AG09319 (cell line): ENCODE measurements around the gene TANC2.

Experiments used
- DNase-seq: peaks from one replicate; pipeline ENCODE4 v3.0.0-alpha.2; 2010; ENCODE audit warnings: low read depth; ENCODE audit errors: extremely low read depth
- TF ChIP-seq, protein P1 (sequence below): IDR thresholded peaks from 2 replicates; pipeline ENCODE4 v1.5.1; 2011; ENCODE audit warnings: low read depth, mild to moderate bottlenecking, inconsistent platforms, low read length, moderate library complexity

TANC2 gene

DNA sequence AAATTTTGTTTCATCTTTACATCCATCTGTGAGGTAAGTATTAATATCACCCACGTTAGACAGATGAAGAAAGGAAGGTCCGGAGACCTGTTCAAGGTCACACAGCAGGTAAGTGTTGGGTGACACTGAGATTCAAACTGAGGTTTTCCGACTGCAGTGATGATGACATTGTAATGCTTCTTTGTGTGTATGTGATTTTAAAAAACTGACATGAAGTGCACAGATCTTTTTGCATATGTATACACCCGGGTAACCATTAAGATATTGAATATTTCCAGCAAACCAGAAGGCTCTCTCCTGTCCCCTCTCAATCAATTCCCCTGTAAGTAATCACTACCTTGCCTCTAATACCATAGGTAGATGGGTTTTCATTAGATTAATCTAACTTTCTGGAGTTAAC, 1.5 kb upstream of the TANC2 start:
- no peak for DNase-seq
- TF ChIP-seq, protein P1, sequence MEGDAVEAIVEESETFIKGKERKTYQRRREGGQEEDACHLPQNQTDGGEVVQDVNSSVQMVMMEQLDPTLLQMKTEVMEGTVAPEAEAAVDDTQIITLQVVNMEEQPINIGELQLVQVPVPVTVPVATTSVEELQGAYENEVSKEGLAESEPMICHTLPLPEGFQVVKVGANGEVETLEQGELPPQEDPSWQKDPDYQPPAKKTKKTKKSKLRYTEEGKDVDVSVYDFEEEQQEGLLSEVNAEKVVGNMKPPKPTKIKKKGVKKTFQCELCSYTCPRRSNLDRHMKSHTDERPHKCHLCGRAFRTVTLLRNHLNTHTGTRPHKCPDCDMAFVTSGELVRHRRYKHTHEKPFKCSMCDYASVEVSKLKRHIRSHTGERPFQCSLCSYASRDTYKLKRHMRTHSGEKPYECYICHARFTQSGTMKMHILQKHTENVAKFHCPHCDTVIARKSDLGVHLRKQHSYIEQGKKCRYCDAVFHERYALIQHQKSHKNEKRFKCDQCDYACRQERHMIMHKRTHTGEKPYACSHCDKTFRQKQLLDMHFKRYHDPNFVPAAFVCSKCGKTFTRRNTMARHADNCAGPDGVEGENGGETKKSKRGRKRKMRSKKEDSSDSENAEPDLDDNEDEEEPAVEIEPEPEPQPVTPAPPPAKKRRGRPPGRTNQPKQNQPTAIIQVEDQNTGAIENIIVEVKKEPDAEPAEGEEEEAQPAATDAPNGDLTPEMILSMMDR: no peak

DNA sequence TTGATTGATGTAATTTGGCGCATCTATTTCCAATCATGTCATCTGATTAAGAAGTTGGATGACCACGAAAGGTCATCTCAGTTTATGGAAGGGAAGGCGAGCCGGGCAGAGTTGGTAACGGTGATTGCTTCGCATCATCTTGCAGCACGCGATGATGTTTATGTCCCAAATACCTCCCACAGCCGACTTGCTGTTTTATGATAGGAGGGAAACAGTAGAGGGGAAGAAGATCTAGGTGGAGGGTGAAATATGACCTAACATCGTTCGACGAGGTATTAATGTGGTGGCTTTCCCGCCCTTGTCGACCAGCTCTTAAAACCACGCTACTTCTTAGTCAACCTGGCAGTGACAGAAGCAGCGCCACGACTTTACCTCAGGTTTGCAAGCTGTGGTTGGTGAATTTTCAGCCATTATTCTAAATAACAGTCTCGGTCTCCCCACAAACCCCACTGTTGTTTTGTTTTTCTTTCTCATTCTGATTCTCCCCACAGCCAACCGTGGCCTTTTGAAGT, 805 bp upstream of the TANC2 start:
- TF ChIP-seq, protein P1: no peak
- DNase-seq: no peak

DNA sequence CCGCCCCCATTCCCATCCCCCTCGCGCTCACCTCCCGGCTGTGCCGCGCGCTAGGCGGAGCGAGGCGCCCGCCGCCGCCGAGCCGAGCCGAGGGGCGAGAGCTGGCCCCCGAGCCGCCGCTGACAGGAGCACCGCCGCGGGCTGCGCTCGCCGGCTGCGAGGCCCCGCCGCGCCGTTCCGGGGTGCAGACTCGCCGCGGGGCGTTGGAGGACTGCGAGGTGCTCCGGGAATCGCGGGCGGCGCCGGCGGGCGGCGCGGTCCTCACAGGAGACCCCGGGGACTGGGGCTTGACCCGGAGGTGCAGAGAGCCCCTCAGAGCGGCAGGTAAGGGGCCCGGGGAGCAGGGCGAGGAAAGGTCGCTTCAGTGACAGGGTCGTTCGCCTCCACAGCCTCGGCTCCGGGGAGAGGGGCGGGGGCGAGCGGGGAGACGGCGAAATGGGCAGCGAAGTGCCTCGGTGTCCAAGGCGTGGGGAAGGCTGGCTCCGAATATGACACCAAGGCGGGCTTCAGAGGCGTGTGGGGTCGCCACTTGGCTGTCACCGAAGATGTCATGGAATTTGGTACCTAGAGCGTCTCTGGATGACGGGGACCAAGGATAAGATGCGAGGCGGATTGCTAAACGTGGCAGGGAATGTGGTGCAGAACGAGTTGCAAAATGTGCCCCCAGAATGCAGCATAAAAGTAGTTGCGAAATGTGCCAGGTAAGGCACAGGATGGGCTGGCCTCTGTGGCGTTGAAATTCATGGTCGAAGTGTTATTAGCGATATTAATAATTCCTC, 580 bp downstream of the TANC2 start:
- no peak for DNase-seq
- TF ChIP-seq, protein P1: no peak

DNA sequence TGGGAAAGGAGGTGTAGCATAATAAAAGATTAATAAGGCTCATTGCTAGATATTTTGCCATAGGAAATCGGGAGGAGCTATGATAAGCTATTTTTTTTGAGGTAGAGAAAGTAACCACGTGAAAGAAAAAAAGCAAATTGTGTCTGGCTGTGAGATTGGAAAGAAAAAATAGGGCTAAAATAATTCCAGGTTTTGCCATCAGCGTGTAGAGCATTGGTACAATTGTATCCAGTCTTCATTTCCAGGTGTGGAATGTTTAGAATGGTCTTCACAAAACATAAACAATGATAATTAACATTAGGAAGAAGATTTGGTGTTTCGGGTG, 1.1 kb downstream of the TANC2 start:
- TF ChIP-seq, protein P1: no peak
- no peak for DNase-seq

DNA sequence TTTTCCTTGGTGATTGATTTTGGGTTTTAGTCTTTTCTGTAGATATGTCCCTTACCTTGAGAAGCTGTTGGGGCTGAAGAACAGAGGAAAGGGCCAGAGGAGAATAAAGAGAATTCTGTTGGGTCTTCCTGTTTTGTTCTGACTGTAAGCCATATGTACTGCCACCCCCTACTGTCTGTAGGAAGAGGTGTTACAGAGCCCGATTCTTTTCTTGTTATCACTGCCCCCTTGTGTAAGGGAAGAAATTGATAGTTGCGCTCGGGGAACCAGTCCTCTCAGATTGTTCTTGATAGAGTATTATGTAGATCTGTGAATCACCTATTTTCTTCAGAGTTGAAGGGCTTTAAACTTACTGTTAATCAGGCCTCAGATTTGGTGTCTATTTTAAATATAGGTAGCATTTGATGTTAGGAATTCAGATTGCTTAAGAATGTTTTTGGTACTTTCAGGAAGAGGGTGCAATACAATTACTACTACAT, 2.4 kb downstream of the TANC2 start:
- DNase-seq: peak; percentile 83
- TF ChIP-seq, protein P1: peak; percentile 90

DNA sequence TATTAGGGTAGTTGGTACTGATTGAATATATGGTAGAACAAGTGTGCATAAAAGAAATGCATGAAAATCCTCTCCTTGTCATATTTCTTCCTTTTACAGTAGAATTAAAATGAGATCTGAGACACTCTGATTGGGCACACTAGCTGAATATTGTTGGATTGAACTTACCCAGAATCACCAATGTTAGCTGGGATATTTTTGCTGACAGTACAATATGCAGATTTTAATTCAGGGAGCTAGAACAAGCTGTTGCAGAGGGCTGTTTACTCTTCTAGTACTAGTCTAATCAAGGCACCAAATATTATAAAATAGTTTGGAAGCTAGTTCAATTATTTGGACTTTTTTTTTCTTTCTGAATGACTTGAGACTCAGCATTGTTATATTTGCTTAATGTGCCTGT, 4.6 kb downstream of the TANC2 start:
- TF ChIP-seq, protein P1: no peak
- DNase-seq: no peak

DNA sequence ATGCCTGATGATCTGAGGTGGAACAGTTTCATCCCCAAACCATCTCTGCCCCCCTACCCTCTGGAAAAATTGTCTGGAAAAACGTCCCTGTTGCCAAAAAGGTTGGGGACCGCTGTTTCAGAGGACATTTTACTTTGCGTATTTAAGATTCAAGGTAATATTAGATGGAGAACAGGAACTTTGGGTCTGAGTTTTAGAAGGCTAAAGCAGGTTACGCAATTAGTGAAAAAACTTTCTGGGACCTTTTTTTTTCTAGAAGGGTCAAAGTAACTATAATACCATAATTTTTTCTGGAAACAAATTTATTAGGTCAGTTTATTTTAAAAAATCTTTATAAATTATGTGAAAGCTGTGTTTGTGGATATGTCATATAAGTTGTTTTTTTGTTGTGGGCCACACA, 5.8 kb downstream of the TANC2 start:
- TF ChIP-seq, protein P1: no peak
- DNase-seq: no peak
